NK-92 treated with Interleukin-12 subunit alpha and Interleukin-12 subunit beta, amount 100 ng/mL, for 24 hours (cell line): Measurements from ENCODE around the gene HACD2.
"Not testable (repeated sequence)": the region's sequence is repeated elsewhere in the genome, so short reads cannot be mapped to it uniquely, and the experiment has no call there.

Experiments
- DNase-seq: peaks from one replicate; lab custom pipeline; 2025; lab: John Stamatoyannopoulos, UW

Gene HACD2

GRCh38 chr3:123584988-123585937, at the start of gene HACD2:
Gene HACD2 (minus strand): TSS chr3:123585053. CDS start chr3:123585027, 26 bp downstream.
- peak; percentile 92 for DNase-seq

GRCh38 chr3:123634149-123635051, 49.5 kb upstream of the HACD2 start:
- DNase-seq = no peak

GRCh38 chr3:123633530-123633929, 48.7 kb upstream of the HACD2 start:
- DNase-seq = no peak

- DNase-seq = no peak
Observed at GRCh38 chr3:123632161-123632655, 47.4 kb upstream of the HACD2 start.

GRCh38 chr3:123629747-123630047, 44.8 kb upstream of the HACD2 start:
- no peak for DNase-seq

GRCh38 chr3:123628996-123629746, 44.3 kb upstream of the HACD2 start:
- no peak for DNase-seq

GRCh38 chr3:123627673-123628670, 43.1 kb upstream of the HACD2 start:
- no peak for DNase-seq

- DNase-seq = no peak
Observed at GRCh38 chr3:123626881-123627280, 42.0 kb upstream of the HACD2 start.

GRCh38 chr3:123624302-123624701, 39.4 kb upstream of the HACD2 start:
- DNase-seq = no peak

GRCh38 chr3:123623346-123623880, 38.6 kb upstream of the HACD2 start:
- DNase-seq = no peak

GRCh38 chr3:123622766-123623165, 37.9 kb upstream of the HACD2 start:
- DNase-seq = no peak

GRCh38 chr3:123621850-123622189, 37.0 kb upstream of the HACD2 start:
- DNase-seq = no peak

- no peak for DNase-seq
Observed at GRCh38 chr3:123621186-123621849, 36.5 kb upstream of the HACD2 start.

- no peak for DNase-seq
Observed at GRCh38 chr3:123620343-123620742, 35.5 kb upstream of the HACD2 start.

- no peak for DNase-seq
Observed at GRCh38 chr3:123618768-123619484, 34.1 kb upstream of the HACD2 start.

GRCh38 chr3:123618076-123618708, 33.3 kb upstream of the HACD2 start:
- no peak for DNase-seq

- no peak for DNase-seq
Observed at GRCh38 chr3:123616593-123616992, 31.7 kb upstream of the HACD2 start.

GRCh38 chr3:123613543-123613942, 28.7 kb upstream of the HACD2 start:
- DNase-seq = no peak

GRCh38 chr3:123611674-123612073, 26.8 kb upstream of the HACD2 start:
- not testable (repeated sequence) for DNase-seq
